Measurements from ENCODE around the gene PCNX2.

Gene PCNX2

GRCh38 chr1:232979558-232979957 lies 316.0 kb downstream of the PCNX2 start:
- Histone ChIP-seq H3K4me1 (ENCODE audit: insufficient read depth, low read length, poor library complexity, severe bottlenecking) (peaks cover 23% of the 10 kb centered on the region), H4K20me1 (ENCODE audit: insufficient read depth, low read length, poor library complexity, severe bottlenecking) (no peaks in the 10 kb centered on the region), H3F3A (ENCODE audit: low read depth) (no peaks in the 10 kb centered on the region), H2AFZ (ENCODE audit: low read length) (no peak overlapping the region), H3K9ac (ENCODE audit: low read depth, low read length, poor library complexity, severe bottlenecking) (no peak overlapping the region), H3K9me3 (ENCODE audit: insufficient read depth, low read depth, low read length) (peaks cover 3% of the 10 kb centered on the region; the same call in 1 of the 2 replicates), H3K4me3 (ENCODE audit: low read length, poor library complexity, severe bottlenecking) (no peak overlapping the region), H3K4me2 (ENCODE audit: low read depth, low read length, poor library complexity, severe bottlenecking) (no peak overlapping the region), H3K36me3 (ENCODE audit: insufficient read depth, low read length) (peaks cover 24% of the 10 kb centered on the region), H3K79me2 (ENCODE audit: insufficient read depth, low read length) (no peaks in the 10 kb centered on the region), H3K27me3 (ENCODE audit: insufficient read depth, low read length, poor library complexity, severe bottlenecking) (no peaks in the 10 kb centered on the region), H3K9me2 (replicated peaks; ENCODE audit: low read depth, low read length) (no peaks in the 10 kb centered on the region)
- TF ChIP-seq EZH2phosphoT487 (IDR thresholded peaks at IDR 0.05; ENCODE audit: borderline replicate concordance) = no peak

GRCh38 chr1:232978815-232979214 lies 316.7 kb downstream of the PCNX2 start:
- no peaks in the 10 kb centered on the region for H3F3A ChIP-seq (ENCODE audit: low read depth)
- peaks cover 31% of the 10 kb centered on the region for H3K36me3 ChIP-seq (ENCODE audit: insufficient read depth, low read length)
- no peaks in the 10 kb centered on the region for H4K20me1 ChIP-seq (ENCODE audit: insufficient read depth, low read length, poor library complexity, severe bottlenecking)
- no peak overlapping the region for H2AFZ ChIP-seq (ENCODE audit: low read length)
- H3K27me3 ChIP-seq (ENCODE audit: insufficient read depth, low read length, poor library complexity, severe bottlenecking) = no peaks in the 10 kb centered on the region
- H3K4me1 ChIP-seq (ENCODE audit: insufficient read depth, low read length, poor library complexity, severe bottlenecking) = peaks cover 20% of the 10 kb centered on the region
- TF ChIP-seq CTCF (conservative IDR thresholded peaks at IDR 0.05; ENCODE audit: low read length) (no peak), EZH2phosphoT487 (IDR thresholded peaks at IDR 0.05; ENCODE audit: borderline replicate concordance) (no peak)
- H3K4me2 ChIP-seq (ENCODE audit: low read depth, low read length, poor library complexity, severe bottlenecking) = peak overlapping the region; percentile 23
- H3K79me2 ChIP-seq (ENCODE audit: insufficient read depth, low read length) = no peaks in the 10 kb centered on the region
- peaks cover 10% of the 10 kb centered on the region for H3K9me3 ChIP-seq (ENCODE audit: insufficient read depth, low read depth, low read length)
- H3K9ac ChIP-seq (ENCODE audit: low read depth, low read length, poor library complexity, severe bottlenecking) = peak overlapping the region; percentile 8
- H3K9me2 ChIP-seq (replicated peaks; ENCODE audit: low read depth, low read length) = no peaks in the 10 kb centered on the region
- no peak overlapping the region for H3K4me3 ChIP-seq (ENCODE audit: low read length, poor library complexity, severe bottlenecking)

- H3K4me2 ChIP-seq (ENCODE audit: low read depth, low read length, poor library complexity, severe bottlenecking) = peak overlapping the region; percentile 23
- H2AFZ ChIP-seq (ENCODE audit: low read length) = no peak overlapping the region
- H3K36me3 ChIP-seq (ENCODE audit: insufficient read depth, low read length) = peaks cover 38% of the 10 kb centered on the region
These were observed 317.4 kb downstream of the PCNX2 start for GRCh38 chr1:232978091-232978634.

More at GRCh38 chr1:232978091-232978634, 317.4 kb downstream of the PCNX2 start:
- Histone ChIP-seq H3F3A (ENCODE audit: low read depth) (no peaks in the 10 kb centered on the region), H3K79me2 (ENCODE audit: insufficient read depth, low read length) (no peaks in the 10 kb centered on the region), H3K9ac (ENCODE audit: low read depth, low read length, poor library complexity, severe bottlenecking) (peak overlapping the region; percentile 8), H3K9me2 (replicated peaks; ENCODE audit: low read depth, low read length) (no peaks in the 10 kb centered on the region), H3K9me3 (ENCODE audit: insufficient read depth, low read depth, low read length) (peaks cover 17% of the 10 kb centered on the region), H4K20me1 (ENCODE audit: insufficient read depth, low read length, poor library complexity, severe bottlenecking) (no peaks in the 10 kb centered on the region), H3K27me3 (ENCODE audit: insufficient read depth, low read length, poor library complexity, severe bottlenecking) (no peaks in the 10 kb centered on the region), H3K4me1 (ENCODE audit: insufficient read depth, low read length, poor library complexity, severe bottlenecking) (peaks cover 20% of the 10 kb centered on the region), H3K4me3 (ENCODE audit: low read length, poor library complexity, severe bottlenecking) (no peak overlapping the region)
- TF ChIP-seq CTCF (conservative IDR thresholded peaks at IDR 0.05; ENCODE audit: low read length) = no peak
- TF ChIP-seq EZH2phosphoT487 (IDR thresholded peaks at IDR 0.05; ENCODE audit: borderline replicate concordance) = no peak

Data from Loucy (cell line).